ENCODE results near the gene RNF145.
"Not testable (repeated sequence)": the region's sequence is repeated elsewhere in the genome, so short reads cannot be mapped to it uniquely, and the experiment has no call there.

DNA sequence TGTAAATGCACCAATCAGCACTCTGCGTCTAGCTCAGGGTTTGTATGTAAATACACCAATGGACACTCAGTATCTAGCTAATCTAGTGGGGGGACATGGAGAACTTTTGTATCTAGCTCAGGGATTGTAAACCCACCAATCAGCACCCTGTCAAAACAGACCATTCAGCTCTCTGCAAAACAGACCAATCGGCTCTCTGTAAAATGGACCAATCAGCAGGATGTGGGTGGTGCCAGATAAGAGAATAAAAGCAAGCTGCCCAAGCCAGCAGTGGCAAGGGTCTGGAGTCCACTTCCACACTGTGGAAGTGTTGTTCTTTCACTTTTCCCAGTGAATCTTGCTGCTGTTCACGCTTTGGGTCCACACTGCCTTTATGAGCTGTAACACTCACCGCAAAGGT lies 89.5 kb downstream of the RNF145 start:
- TF ChIP-seq, protein P1, sequence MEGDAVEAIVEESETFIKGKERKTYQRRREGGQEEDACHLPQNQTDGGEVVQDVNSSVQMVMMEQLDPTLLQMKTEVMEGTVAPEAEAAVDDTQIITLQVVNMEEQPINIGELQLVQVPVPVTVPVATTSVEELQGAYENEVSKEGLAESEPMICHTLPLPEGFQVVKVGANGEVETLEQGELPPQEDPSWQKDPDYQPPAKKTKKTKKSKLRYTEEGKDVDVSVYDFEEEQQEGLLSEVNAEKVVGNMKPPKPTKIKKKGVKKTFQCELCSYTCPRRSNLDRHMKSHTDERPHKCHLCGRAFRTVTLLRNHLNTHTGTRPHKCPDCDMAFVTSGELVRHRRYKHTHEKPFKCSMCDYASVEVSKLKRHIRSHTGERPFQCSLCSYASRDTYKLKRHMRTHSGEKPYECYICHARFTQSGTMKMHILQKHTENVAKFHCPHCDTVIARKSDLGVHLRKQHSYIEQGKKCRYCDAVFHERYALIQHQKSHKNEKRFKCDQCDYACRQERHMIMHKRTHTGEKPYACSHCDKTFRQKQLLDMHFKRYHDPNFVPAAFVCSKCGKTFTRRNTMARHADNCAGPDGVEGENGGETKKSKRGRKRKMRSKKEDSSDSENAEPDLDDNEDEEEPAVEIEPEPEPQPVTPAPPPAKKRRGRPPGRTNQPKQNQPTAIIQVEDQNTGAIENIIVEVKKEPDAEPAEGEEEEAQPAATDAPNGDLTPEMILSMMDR (IDR thresholded peaks at IDR 0.05), result not testable (repeated sequence)
- TF ChIP-seq POLR2AphosphoS5 (IDR thresholded peaks at IDR 0.05), result not testable (repeated sequence)
